Hepatocyte (in vitro differentiated cells): ENCODE measurements around the gene TSHZ3.

Experiments used
- EZH2phosphoT487 ChIP-seq: fragments of 200-600 bp; sonication (generic); IDR thresholded peaks from one replicate; pipeline ENCODE4 v1.6.1; 2018; ENCODE audit warnings: antibody characterized with exemption, mild to moderate bottlenecking, low read depth, moderate library complexity; ENCODE audit not compliant: unreplicated experiment, severe bottlenecking
- TF ChIP-seq, protein P1 (sequence below): fragments of 200-600 bp; sonication (generic); IDR thresholded peaks from 2 replicates; pipeline ENCODE4 v1.5.1; 2016; ENCODE audit warnings: antibody characterized with exemption, mild to moderate bottlenecking; ENCODE audit not compliant: poor library complexity

DNA sequence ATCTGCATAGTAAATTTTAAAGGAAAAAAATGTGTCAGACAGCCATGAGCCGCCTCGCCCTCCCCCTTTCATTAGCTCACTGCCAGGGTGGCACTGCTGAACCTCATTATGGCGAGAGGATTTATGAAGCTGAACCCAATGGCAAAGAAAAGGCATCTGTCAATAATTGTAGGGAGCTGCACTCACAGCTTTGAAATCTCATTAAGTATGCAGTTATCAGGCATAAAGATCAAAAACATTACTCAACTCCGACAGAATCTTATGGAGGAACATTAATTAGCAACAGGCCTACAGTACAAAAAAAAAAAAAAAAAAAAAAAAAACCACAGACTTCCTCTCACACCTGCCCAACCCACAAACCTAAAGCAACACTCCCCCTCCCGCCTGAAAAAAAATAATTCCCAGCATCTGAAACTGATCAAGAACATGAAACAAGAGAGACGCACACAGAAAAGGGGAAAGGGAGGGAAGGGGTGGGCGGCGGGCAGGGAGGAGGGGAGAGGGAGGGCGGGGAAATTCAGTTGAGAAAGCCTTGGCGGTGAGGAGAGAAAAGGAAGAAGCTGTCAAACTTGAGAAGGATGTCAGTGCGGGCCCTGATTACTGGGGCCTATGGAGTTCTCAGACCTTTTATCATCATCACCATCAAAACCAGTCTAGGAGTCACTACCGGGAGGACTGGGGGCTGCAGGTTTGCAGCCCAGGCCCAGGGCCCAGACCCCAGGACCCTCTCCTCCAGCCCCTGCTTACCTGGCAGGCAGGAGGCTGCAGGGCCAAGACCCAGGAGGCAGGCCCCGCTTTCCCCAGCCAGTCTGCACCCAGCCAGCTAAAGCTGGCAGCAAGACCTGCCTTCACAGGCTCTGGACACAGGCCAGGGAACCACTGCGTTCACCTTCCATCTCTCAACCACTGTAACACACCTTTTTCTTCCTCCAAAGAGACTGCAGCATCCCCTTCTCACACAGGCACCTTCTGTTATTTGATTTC lies 8.9 kb downstream of the TSHZ3 start:
- TF ChIP-seq, protein P1, sequence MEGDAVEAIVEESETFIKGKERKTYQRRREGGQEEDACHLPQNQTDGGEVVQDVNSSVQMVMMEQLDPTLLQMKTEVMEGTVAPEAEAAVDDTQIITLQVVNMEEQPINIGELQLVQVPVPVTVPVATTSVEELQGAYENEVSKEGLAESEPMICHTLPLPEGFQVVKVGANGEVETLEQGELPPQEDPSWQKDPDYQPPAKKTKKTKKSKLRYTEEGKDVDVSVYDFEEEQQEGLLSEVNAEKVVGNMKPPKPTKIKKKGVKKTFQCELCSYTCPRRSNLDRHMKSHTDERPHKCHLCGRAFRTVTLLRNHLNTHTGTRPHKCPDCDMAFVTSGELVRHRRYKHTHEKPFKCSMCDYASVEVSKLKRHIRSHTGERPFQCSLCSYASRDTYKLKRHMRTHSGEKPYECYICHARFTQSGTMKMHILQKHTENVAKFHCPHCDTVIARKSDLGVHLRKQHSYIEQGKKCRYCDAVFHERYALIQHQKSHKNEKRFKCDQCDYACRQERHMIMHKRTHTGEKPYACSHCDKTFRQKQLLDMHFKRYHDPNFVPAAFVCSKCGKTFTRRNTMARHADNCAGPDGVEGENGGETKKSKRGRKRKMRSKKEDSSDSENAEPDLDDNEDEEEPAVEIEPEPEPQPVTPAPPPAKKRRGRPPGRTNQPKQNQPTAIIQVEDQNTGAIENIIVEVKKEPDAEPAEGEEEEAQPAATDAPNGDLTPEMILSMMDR: no peak
- TF ChIP-seq EZH2phosphoT487: no peak
